HG02763 (cell line): Measurements from ENCODE around the gene MANSC1.

Experiments
- ATAC-seq: cut with Tn5 transposase; IDR thresholded peaks from one replicate; pipeline ENCODE4 v1.9.1; 2021; ENCODE audit warnings: mild to moderate bottlenecking, moderate library complexity; ENCODE audit not compliant: unreplicated experiment

Gene MANSC1

DNA sequence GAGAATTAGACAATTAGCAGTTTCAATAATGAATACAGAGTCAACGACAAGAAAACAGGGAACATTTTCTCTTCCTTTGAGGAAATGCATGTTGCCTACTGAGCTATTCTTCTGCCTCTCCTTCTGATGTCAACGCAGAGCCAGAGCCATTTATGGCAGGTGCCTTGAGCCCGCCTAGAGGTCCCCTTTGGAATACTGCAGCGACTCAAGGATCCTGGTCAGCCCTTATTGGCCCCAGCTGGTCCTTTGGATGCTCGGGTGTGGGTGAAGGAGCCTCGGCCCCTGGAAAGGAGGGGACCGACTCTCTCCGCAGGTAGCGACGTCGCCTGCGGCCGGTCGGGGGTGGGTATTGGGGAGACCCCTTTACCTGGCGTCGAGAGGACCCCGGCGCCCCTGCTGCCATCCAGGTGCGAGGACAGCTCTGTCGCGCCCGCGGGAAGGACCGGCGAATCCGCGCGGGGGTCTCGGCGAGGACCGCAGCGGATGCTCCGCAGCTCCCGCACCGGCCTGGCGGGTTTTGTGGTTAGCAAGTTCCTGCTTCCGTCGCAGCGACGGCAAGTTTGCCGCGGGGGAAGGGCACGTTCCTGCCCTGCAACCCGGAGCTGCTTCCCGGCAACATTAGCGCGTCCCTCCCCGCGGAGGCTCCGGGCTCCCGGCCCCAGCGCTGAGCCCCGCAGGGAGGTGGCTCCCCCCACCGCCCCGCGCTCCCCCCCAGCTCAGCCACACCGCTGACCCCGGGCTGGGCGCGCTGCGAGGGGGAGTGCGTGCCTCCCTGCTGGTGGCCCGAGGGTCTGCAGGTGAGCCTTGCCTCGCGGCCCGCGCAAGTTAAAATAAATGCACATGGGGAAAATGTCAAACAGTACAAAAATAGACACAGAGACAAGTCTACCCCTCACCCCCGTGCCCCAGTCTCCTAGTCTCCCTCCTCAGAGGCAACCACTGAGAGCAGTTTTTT, at the start of gene MANSC1:
Gene MANSC1, minus strand, starts transcription at position 532 of the 955 bp plus-strand sequence. CDS start 6,928 bp downstream, outside the sequence.
- ATAC-seq: no peak

DNA sequence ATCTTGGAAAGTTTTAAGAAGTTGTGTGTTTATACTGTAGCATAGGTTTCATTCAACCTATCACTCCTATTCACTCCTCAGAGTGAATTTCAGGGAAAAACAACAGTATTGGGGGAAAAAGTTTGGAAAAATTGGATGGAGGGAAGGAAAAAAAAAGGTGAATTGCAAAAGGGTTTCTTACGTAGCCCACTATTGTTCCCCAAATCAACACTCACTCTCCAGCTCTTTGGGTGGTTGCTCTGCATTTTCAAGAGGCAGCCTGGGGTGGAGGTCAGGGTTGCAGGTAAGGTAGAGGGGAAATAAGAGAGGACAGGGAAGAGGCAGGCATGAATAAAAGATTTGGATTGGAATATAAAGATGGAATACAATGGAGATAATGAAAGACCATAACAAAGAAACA, 49.1 kb upstream of the MANSC1 start:
- no peak for ATAC-seq

DNA sequence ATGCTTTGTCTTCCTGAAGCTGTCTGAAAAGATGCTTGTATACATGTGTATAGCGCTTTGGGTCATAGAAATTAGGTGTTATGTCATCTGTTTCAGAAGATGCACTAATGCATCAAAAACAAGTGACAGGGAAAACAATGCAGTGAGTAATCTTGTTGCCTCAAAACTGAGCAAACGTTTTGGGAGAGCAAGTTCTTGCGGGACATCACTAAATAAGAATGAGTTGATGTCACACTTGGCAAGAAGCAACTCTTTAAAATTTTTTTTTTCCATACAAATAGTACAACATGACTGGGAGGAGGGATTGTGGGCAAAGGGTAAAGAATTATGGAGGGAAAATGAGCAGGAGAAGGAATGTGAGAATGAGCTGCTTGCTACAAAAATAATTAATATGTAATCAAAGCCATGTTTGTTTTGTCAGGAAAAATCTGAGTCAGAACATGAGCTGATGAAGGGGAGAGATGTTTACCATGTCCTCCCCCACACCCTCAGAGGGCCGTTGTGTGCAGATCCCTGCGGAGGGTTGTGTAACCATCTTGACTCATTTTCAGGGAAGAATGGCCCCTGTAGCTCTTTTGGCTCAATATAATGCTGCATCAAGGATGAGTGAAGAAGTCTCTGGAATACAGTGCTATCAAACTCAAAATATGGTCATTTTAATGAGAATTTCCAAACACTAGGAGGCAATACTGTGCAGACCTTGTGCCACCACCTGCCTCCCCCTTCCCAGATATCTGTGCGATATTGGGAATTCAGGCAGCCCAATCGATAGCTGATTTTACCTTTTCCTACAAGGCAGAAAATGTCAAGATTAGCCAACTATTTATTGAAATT, 48.2 kb upstream of the MANSC1 start:
- no peak for ATAC-seq

DNA sequence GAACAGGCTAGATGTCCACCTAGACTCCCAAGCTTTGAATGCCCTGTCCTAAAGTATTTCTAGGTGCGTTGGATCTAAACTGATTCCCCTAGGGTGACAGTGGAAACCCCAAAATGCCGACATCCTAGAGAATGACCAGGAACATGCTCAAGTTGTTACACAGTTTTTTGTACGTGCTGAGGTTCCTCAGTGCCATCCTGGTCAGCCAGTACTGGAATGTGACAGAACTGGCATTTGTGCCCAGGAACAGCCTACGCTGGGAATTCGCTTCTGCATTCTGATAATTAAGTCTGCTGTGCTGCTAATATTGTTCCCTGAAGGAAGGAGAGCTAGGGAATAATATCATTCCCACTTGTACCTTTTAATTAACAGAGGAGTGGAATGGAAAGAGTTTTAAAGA, 47.1 kb upstream of the MANSC1 start:
- no peak for ATAC-seq

DNA sequence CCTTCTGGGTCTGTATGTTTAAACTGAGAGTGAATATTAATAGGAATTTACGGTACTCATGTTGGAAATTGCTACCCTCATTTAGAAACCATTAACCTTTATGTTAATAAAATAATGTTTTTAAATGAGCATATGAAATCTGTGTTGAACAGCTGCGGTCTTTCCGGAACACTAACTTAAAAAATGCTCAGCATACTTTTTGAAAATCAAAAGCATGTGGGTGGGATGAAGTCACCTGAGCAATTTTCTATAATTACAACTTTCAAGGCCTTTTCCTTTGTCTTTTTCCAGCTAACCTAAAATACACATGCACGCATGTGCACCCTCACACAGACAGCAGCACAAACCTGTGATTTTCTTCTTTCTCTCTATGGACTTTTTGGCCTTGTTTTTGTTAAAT, 46.7 kb upstream of the MANSC1 start:
- ATAC-seq: no peak

DNA sequence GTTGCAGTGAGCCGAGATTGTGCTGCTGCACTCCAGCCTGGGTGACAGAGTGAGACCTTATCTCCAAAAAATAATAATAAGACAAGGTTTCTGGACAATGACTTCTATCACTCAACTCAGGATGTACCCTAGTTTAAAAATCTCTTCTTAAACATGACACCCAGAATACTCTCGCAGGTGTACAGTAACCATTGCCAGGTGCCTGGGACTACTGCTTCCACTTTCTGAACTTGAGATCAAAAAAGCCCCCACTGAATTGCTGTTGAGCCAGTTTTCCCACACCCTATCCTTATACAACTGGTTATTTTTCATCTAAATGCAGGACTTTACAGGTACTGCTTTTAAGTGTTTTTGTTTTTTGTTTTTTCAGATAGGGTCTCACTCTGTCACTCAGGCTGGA, 43.1 kb upstream of the MANSC1 start:
- ATAC-seq: no peak

DNA sequence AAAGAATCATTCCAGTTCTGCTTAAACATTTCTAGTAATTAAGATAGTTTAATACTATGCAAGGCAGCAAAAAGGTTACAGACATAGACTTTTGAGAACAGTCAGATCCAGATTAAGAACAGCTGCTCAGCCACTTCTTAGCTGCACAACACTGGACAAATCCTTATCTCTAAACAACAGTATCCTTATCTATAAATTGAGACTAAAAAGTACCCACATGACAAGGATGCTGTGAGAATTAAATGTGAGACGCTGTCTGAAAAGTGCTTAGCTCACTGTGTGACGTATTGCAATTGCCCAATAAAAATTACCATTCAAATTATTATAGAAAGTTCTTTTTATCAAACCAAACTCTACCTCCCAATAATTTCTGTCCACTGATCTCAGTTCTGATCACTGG, 42.4 kb upstream of the MANSC1 start:
- ATAC-seq: no peak

DNA sequence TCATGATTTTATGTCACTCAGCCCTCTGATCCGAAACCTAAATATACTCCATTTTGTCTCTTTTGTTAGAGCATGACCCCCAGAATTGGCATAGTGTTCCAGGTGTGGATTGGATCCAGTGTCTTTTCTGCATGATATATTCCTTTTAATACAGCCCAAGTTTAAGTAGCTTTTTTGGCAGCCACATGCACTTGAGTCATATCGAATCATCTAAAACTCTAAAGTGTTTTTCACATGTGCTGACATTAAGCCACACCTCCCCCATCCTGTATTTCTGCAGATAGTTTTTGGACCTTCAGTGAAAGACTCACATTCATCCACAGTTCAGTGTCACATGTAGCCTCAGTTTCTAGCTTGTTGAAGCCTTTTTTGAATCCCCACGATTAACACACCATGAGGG, 37.5 kb upstream of the MANSC1 start:
- ATAC-seq: no peak

DNA sequence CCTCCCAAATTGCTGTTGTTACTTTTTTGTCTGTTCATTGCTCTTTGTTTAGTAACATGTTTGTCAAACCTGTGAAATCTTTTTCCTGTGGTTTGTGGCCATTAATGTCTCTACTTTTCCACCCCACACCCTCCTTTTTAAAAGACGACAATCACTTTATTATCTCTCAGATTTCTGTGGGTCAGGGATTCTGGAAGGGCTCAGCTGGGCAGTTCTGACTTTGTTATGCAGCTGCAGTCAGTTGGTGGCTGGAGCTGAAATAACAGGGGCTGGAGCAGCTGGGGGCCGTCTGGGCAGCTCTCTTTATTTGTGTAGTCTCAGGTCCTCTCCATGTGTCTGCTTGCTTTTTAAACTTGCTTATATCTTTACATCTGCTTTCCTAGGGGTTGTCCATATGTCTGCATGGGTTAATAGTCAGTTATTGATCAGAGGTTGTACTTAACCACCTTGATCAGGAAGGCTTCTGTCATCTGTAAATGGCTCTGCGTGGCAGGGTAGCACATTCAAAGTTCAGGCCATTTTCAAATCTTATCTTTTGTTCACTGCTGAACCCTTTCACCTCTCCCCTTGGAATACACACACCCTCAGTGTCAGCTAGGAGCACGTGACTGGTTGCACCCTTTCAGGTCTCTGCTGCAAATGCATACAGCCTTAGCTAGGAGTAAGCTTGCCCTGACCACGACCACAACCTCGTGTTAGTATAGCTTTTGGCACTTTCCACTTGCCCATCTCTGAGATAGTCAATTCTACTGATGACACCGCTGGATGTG, 34.7 kb upstream of the MANSC1 start:
- no peak for ATAC-seq

DNA sequence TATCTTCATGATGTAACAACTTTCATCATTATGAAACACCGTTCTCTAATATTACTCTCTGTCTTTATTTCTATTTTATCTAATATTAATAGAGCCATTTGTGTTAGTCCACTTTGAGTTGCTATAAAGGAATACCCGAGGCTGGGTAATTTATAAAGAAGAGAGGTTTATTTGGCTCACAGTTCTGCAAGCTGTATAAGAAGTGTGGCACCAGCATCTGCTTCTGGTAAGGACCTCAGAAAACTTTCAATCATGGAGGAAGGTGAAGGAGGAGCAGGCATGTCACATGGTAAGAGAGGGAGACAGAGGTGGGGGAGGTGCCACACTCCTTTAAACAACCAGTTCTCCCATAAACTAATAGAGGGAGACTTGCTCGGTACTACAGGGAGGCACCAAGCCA, 31.9 kb upstream of the MANSC1 start:
- ATAC-seq: no peak

DNA sequence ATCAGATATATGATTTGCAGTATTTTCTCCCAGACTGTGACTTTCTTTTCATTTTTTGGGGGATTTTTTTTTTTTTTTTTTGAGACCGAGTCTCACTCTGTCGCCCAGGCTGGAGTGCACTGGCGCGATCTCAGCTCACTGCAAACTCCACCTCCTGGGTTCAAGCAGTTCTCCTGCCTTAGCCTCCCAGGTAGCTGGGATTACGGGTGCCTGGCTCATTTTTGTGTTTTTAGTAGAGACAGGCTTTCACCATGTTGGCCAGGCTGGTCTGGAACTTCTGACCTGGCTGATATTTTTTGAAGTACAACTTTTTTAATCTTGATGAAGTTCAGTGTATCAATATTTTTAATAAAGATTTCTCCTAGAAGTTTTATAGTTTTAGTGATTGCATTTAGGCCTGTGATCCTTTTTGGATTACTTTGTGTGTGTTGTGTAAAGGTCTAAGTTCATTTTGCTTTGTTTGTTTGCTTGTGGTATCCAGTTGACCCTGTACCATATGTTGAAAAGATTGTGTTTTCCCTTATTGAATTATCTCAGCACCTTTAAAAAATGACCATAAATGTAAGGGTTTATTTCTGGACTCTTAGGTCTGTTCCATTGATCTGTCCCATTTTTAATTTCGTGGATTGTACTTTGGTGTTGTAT, 31.0 kb upstream of the MANSC1 start:
- no peak for ATAC-seq

DNA sequence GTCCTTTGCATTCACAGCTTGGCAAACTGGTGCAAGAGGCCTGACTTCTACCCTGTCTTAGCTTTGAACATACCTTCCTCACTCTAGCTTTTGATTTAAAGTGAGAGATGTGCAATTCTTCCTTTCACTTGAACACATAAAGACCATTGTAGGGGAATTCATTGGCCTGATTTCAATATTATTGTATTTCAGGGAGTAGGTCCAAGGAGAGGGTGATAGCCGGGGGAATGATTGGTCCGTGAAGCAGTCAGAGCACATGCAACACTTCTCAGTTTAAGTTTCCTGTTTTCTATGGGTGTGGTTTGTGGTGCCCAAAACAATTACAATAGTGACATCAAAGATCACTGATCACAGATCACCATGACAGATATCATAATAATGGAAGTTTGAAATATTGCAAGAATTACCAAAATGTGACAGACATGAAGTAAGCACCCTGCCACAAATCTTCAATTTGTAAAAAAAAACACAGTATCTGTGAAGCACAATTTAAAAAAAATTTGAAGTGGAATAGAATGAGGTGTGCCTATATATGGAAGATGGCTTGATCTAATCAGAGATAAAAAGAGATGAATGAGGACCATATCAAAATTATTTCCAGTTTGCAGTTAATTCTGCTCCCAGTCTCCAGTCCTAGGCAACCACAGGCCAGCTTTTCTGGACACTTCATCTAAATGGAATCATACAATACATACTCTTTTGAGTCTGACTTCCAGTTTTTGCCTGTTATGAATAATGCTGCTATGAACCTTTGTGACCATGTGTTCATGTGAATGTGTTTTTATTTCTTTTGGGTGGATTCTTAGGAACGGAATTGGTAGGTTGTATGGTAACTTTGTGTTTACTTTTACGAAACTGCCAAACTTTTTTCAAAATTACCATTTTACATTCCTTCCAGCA, 30.0 kb upstream of the MANSC1 start:
- no peak for ATAC-seq

DNA sequence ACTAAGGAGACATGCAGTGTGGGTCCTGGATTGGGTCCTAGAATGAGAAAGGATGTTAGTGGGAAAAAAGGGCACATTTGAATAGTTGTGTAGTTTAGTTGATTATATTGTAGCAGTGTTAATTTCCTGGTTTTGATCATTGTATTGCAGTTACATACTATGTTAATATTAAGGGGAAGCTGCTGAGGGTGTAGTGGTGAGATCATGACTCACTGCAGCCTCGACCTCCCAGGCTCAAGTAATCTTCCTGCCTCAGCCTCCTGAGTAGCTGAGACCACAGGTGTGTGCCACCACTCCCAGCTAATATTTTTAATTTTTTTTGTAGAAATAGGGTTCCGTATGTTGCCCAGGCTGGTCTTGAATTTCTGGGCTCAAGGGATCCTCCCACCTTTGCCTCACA, 28.6 kb upstream of the MANSC1 start:
- ATAC-seq: no peak

DNA sequence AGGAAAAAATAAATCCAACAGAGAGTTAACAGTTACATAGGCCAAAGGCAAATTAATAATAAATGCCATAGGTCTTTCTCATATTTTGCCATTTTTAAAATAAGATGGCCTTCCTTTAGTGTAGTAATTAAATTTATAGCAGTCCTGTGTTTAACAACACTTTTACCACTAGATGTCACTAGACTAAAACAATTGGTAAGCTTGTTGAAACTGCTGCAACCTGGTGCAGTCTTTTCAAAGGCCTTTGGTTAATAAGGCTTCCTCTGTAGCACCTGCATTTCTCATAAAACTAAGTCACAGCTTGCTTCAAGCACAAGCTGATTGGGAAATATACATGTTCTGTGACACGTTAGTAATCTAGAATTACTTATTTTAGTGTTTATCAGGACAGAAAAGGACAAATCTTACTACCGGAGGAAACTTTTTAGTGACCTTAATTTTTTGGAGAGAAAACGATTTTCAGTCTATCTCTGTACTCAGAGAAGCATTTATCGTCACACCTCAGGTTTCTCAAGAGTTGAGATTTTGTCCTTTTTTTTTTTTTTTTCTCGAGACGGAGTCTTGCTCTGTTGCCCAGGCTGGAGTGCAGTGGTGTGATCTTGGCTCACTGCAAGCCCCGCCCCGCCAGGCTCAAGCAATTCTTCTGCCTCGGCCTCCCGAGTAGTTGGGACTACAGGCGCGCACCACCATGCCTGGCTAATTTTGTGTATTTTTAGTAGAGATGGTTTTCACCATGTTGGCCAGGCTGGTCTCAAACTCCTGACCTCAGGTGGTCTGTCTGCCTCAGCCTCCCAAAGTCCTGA, 26.8 kb upstream of the MANSC1 start:
- no peak for ATAC-seq

DNA sequence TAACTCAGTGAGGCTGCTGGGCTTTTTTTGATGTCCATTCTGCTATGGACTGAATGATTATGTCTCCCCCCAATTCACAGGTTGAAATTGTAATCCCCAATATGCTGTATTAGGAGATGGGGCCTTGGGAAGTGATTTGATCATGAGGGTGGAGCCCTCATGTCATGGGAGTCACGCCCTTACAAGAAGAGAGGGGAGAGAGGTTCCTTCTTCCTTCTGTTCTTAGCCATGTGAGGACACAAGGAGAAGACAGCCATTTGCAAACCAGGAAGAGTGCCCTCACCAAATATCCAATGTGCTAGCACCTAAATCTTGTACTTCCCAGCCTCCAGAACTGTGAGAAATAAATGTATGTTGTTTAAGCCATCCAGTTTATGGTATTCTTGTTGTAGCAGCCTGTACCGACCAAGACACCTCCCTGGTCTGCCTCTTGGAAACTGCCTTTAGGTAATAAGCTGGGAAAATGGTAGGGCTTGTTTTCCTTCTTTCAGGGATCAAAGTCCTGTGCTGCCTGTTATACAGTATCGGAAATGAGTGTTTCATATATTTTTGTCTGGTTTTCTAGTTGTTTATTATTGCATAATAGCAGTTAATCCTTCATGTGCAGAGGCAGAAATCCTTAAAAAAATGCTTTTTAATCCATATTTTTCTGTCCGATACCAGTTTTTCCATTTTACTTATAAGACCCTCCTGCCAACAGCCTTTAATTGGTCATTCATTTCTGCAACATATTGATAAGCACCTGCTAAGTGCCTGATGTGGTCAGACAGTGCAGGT, 23.1 kb upstream of the MANSC1 start:
- ATAC-seq: no peak

DNA sequence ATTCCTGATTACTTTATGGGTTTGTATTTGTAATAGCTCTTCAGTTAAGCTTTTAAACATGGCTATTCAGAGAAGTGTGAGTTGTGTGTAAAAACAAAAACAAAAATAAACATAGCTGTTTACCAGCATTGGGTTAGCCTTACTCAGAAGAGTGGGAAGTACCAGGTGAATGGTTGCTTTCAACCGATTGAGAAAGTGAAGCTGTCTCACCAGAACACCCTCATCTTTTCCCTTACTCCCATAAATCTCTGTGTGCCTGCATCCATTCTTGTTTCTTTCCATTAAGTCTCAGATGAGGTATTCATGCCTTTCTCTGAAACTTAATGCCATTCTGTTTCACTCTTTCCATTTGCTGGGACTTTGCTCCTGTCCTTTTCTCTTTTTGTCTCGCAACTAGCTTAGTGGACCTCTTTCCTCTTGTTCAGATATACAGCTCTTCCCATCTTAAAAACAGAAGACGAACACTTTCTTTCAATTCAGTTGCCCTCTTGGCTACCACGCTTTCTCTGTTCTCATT, 17.5 kb upstream of the MANSC1 start:
- no peak for ATAC-seq

DNA sequence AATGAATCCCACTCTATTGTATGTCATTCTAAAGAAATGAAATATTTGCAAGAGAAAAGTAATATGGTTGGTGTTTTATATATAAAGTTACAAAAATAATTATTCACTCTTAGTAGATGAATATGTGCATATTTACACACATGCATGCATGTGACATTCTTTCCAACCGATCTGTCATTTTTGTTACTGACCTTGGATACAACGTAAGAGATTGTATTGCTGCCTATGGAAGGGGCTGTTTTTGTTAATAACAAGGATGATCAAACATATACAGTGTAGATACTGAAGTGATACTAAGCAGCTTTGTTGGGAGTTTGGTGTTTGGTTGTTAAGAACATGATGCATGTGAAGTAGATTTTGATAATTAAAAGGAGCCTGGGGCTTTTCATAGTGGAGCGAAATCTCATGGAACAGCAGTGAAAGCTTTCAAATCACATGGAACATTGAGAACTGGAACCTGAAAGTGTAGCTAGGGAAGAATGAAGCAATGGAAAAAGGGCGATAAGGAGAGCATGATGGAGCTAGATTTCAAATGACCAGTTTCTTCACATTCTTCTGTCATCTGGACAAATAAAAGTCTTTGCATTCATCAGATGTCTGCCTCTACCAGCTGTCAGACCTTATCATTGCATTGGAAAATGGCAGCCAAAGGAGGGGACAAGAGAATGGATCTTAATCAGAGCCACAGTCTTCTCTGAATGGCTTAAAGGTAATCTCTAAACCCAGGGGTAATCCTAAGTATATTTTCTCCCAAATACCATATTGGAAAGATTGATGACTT, 16.8 kb upstream of the MANSC1 start:
- no peak for ATAC-seq
